T-cell (primary cell): Measurements from ENCODE around the gene ZPLD1. TPM values are rescaled to one million over a fixed set of nuclear protein-coding genes. Genes with fewer than 3 reads are reported as not detected.

Experiments used
- ATAC-seq, 4 experiments: fragments of 200-7000 bp in 3 of 4; fragments of 150-1000 bp in 1 of 4; cut with Tn5 transposase; replicated peaks in 1 of 4; 1 replicate in 3 of 4; 2 replicates in 1 of 4; pipeline ENCODE4 v1.10.0; 2021; ENCODE audit warnings: moderate library complexity in 3 of 4, mild to moderate bottlenecking in 2 of 4, moderate number of reproducible peaks in 1 of 4
- CTCF ChIA-PET, 2 donors: fragments of 300-600 bp; sonication (Branson Sonifier 250); formaldehyde crosslinking; loops; one replicate each; lab custom pipeline; 2022; ENCODE audit warnings: antibody characterized with exemption in 2 of 2; lab: Charles Lee
- POLR2A ChIA-PET, 2 donors: fragments of 300-600 bp; sonication (Branson Sonifier 250); formaldehyde crosslinking; loops; one replicate each; lab custom pipeline; 2022; ENCODE audit warnings: antibody characterized with exemption in 2 of 2; lab: Charles Lee
- DNase-seq, 35 experiments: peaks; one replicate each; pipeline versions ENCODE4 v3.0.0 to v3.0.0-alpha.2; 2013 to 2023
- H3K27ac ChIP-seq: one replicate; pipeline ENCODE4 v1.5.1; 2013; ENCODE audit warnings: low read length
- H3K27me3 ChIP-seq, 2 experiments: replicated peaks in 1 of 2; 1 replicate in 1 of 2; 2 replicates in 1 of 2; pipeline versions ENCODE4 v1.6.1 to v1.7.0; 2013; ENCODE audit warnings: low read length in 1 of 2, mixed read lengths in 1 of 2; ENCODE audit not compliant: control insufficient read depth in 2 of 2, insufficient read depth in 2 of 2; ENCODE audit errors: extremely low read depth in 1 of 2
- H3K36me3 ChIP-seq, 2 donors: 1 replicate in 1 of 2; 2 replicates in 1 of 2; pipeline versions ENCODE4 v1.6.1 to v1.7.0; 2013; ENCODE audit warnings: low read length in 1 of 2; ENCODE audit not compliant: control insufficient read depth in 2 of 2, insufficient read depth in 1 of 2; ENCODE audit errors: extremely low read depth in 1 of 2
- H3K4me1 ChIP-seq, 2 experiments: 1 replicate in 1 of 2; 2 replicates in 1 of 2; pipeline versions ENCODE4 v1.6.1 to v1.7.0; 2013; ENCODE audit warnings: low read length in 2 of 2, mixed read lengths in 1 of 2; ENCODE audit not compliant: insufficient read depth in 2 of 2, control insufficient read depth in 1 of 2; ENCODE audit errors: extremely low read depth in 1 of 2
- H3K4me3 ChIP-seq, 2 donors: 1 replicate in 1 of 2; 2 replicates in 1 of 2; pipeline versions ENCODE4 v1.5.1 to v1.7.0; 2013; ENCODE audit warnings: mild to moderate bottlenecking in 2 of 2, low read length in 1 of 2, moderate library complexity in 1 of 2; ENCODE audit not compliant: control insufficient read depth in 1 of 2; ENCODE audit errors: extremely low read depth in 1 of 2
- H3K9me3 ChIP-seq: 2 replicates; pipeline ENCODE4 v1.7.0; 2013
- H3K27ac Mint-ChIP-seq, 2 donors: one replicate each; pipeline ENCODE4 v1.8.0; 2020 to 2021; ENCODE audit warnings: mild to moderate bottlenecking in 2 of 2, mixed read lengths in 2 of 2
- H3K27me3 Mint-ChIP-seq, 2 donors: one replicate each; pipeline ENCODE4 v1.8.0; 2021 to 2022; ENCODE audit warnings: mixed read lengths in 2 of 2
- H3K36me3 Mint-ChIP-seq: one replicate; pipeline ENCODE4 v1.8.0; 2021; ENCODE audit warnings: mixed read lengths
- H3K4me1 Mint-ChIP-seq, 3 donors: one replicate each; pipeline ENCODE4 v1.8.0; 2020 to 2022; ENCODE audit warnings: mixed read lengths in 3 of 3, mild to moderate bottlenecking in 1 of 3
- H3K4me3 Mint-ChIP-seq, 3 donors: one replicate each; pipeline ENCODE4 v1.8.0; 2020 to 2022; ENCODE audit warnings: mild to moderate bottlenecking in 3 of 3, mixed read lengths in 3 of 3, moderate library complexity in 3 of 3
- H3K9me3 Mint-ChIP-seq, 3 donors: one replicate each; pipeline ENCODE4 v1.8.0; 2020 to 2022; ENCODE audit warnings: mixed read lengths in 3 of 3
- WGBS: methylation state at CpG from one replicate; pipeline ENCODE4 v1.1.5; 2013; ENCODE audit warnings: missing lambda C conversion rate; ENCODE audit not compliant: insufficient coverage; 5-methylcytosine and 5-hydroxymethylcytosine counted together
- total RNA-seq, 35 experiments: library from RNA in 6 of 35; stranded (reverse) in 6 of 35; fragments of 120-200 nt in 1 of 35; gene quantifications; one replicate each; pipeline versions ENCODE4 v1.2.1 to v1.2.4 and lab custom pipeline; 2013 to 2026

Gene ZPLD1
- total RNA-seq, 5 donors from 2014 or later (not counting 1 experiment from before 2014, with no cell fraction given): not detected

DNA sequence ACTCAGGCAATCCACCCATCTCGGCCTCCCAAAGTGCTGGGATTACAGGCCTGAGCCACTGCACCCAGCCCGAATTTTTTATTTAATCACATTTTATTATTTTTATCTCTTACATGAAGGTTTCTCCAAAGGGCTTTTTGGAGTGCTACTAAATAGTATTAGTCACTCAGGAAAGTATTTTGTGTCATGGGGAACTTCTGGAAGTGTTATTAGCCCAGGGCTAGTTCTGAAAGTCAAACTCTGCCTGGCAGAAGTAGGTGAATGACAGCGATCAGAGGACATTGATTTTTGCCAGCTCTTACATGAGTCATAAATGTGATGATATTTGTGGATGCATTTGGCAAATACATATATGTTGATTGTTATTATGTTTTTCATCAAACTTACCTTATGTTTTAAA, 48.7 kb downstream of the ZPLD1 start:
- Mint-ChIP-seq H3K27me3 (peaks cover 0 to 4% of the 10 kb centered on the region in 2 donors), H3K9me3 (no peaks in the 10 kb centered on the region), H3K4me3 (no peak overlapping the region), H3K27ac (no peak overlapping the region), H3K36me3 (no peaks in the 10 kb centered on the region), H3K4me1 (no peaks in the 10 kb centered on the region)
- Histone ChIP-seq H3K9me3 (no peaks in the 10 kb centered on the region), H3K4me3 (no peak overlapping the region), H3K27me3 (peaks cover 0 to 2% of the 10 kb centered on the region in 2 experiments), H3K36me3 (no peaks in the 10 kb centered on the region), H3K27ac (no peak overlapping the region), H3K4me1 (no peaks in the 10 kb centered on the region)
- ATAC-seq (no peak), DNase-seq (no peak)
- CTCF ChIA-PET: no interaction called here
- WGBS: no CpG with 5 or more reads among the region's 3 CpGs
- POLR2A ChIA-PET: interaction anchor here in 1 of 2 donors (0.7 kb wide), 1 partner anchor 69 kb away, joined by 4 read pairs; no protein-coding TSS in a partner anchor

DNA sequence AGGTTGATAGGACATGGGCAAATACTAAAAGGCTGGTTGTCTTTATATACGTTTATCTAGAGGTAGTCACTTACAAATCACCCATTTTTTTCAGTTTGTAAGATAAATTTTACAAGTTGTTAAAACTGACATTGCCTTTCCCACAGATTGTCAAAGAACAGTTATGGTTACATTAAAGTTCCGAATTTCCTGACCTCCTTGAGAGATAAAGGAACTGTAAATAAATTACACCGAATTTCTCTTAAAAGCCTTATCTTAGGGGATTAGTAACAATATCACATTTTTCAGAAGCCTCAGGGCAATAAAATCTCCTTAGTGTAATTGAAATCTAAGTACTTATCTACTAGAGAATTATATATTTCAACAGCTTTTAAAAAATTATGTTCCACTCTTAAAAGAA, 49.5 kb downstream of the ZPLD1 start:
- H3K36me3 Mint-ChIP-seq: no peaks in the 10 kb centered on the region
- WGBS: no CpG with 5 or more reads among the region's 3 CpGs
- CTCF ChIA-PET: interaction anchor here in 1 of 2 donors (0.6 kb wide), 1 partner anchor 309 kb away, joined by 3 read pairs; no protein-coding TSS in a partner anchor

DNA sequence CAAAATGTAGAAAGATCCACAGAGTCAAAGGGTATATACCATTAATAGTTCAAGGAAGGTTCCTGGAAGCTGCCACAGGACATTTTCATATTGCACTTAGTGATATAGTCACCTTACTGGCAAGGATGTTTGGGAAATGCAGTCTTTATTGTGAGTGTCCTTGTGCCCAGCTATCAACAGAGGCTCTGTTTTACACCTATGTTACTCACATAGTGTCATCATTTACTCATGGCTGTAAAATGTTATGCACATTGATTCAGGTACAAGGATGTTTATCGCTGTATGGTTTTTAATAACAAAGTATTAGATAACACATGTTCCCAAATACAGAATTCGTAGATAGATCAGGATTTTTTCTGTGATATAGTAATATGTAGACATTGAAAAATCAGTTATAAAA, 50.9 kb downstream of the ZPLD1 start:
- H3K27ac Mint-ChIP-seq: no peak overlapping the region
- WGBS: no CpG with 5 or more reads among the region's 2 CpGs
- ChIA-PET POLR2A (interaction anchor here in 1 of 2 donors (0.5 kb wide), 1 partner anchor 272 kb away, joined by 4 read pairs; no protein-coding TSS in a partner anchor), CTCF (no interaction called here)
- Histone ChIP-seq H3K27ac (no peak overlapping the region), H3K4me1 (no peaks in the 10 kb centered on the region), H3K36me3 (no peaks in the 10 kb centered on the region), H3K4me3 (no peak overlapping the region), H3K27me3 (peaks cover 0 to 2% of the 10 kb centered on the region in 2 experiments), H3K9me3 (no peaks in the 10 kb centered on the region)
- ATAC-seq (no peak), DNase-seq (no peak)
- H3K4me1 Mint-ChIP-seq: no peaks in the 10 kb centered on the region
- H3K36me3 Mint-ChIP-seq: no peaks in the 10 kb centered on the region
- no peaks in the 10 kb centered on the region for H3K9me3 Mint-ChIP-seq
- H3K27me3 Mint-ChIP-seq: no peaks in the 10 kb centered on the region
- no peak overlapping the region for H3K4me3 Mint-ChIP-seq

More for the DNA sequence above, 49.5 kb downstream of the ZPLD1 start:
- no peaks in the 10 kb centered on the region for H3K36me3 ChIP-seq
- no peak overlapping the region for H3K27ac Mint-ChIP-seq
- H3K9me3 ChIP-seq: no peaks in the 10 kb centered on the region
- H3K9me3 Mint-ChIP-seq: no peaks in the 10 kb centered on the region
- POLR2A ChIA-PET: no interaction called here
- H3K4me3 ChIP-seq: no peak overlapping the region
- no peak for ATAC-seq
- H3K27me3 ChIP-seq: peaks cover 0 to 2% of the 10 kb centered on the region in 2 experiments
- H3K4me1 ChIP-seq: no peaks in the 10 kb centered on the region
- H3K4me3 Mint-ChIP-seq: no peak overlapping the region
- DNase-seq: no peak
- H3K27me3 Mint-ChIP-seq: peaks cover 0 to 4% of the 10 kb centered on the region in 2 donors
- H3K4me1 Mint-ChIP-seq: no peaks in the 10 kb centered on the region
- no peak overlapping the region for H3K27ac ChIP-seq

DNA sequence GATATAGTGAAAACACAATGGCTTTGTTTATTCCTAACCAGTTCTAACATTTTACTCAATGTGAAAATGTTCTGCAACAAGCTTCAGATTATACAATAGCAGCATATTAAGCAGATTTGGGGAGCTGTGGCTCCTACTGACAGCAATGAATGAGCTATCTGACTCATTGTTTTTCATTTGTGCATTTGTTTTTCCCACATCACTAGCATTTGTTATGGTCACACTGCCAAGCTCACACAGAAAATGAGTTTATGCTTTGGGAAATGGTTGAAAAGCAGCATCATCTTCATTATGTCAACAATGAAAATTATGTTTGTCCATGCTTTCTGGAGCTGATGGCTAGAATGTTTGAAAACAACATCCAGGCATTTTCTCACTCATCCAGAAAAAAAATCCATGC, 53.5 kb downstream of the ZPLD1 start:
- Mint-ChIP-seq H3K9me3 (no peaks in the 10 kb centered on the region), H3K4me1 (no peaks in the 10 kb centered on the region), H3K27ac (no peak overlapping the region), H3K36me3 (no peaks in the 10 kb centered on the region), H3K4me3 (no peak overlapping the region), H3K27me3 (peaks cover 0 to 4% of the 10 kb centered on the region in 2 donors)
- DNase-seq (no peak), ATAC-seq (no peak)
- ChIA-PET POLR2A (no interaction called here), CTCF (no interaction called here)
- no peak overlapping the region for H3K4me3 ChIP-seq
- H3K4me1 ChIP-seq: no peaks in the 10 kb centered on the region
- H3K27me3 ChIP-seq: peaks cover 0 to 2% of the 10 kb centered on the region in 2 experiments
- H3K36me3 ChIP-seq: no peaks in the 10 kb centered on the region
- H3K9me3 ChIP-seq: no peaks in the 10 kb centered on the region
- H3K27ac ChIP-seq: no peak overlapping the region

DNA sequence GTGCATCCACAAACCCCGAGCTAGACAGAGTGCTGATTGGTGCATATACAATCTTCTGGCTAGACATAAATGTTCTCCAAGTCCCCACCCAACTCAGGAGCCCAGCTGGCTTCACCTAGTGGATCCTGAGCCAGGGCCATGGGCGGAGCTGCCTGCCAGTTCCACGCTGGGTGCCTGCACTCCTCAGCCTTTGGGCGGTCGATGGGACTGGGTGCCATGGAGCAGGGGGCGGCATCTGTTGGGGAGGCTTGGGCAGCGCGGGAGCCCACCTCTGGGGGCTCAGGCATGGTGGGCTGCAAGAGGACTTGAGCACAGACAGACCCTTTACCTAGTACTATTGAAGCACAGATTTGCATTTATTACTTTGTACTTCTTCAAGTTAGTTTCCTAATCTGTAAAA, 57.5 kb downstream of the ZPLD1 start:
- no peak overlapping the region for H3K27ac Mint-ChIP-seq
- POLR2A ChIA-PET: no interaction called here
- CTCF ChIA-PET: no interaction called here

DNA sequence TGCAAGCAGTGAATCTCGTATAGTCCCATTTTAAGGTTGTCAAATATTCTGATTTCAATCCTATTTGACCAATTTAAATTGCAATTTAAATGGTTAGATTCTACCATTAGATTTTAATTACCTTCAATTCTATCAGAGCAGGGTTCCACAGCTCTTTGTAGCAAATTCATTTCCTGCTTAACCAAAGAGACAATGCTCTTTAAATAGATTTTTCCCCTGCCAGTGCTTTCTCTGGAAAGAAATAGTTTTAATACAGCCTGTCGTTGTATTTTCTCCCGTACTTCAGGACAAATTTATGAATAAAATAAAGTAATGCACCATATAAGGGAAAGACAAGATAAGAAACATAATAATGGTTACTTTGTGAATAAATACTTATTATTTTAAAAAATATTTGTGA, 62.8 kb downstream of the ZPLD1 start:
- Histone ChIP-seq H3K4me1 (no peaks in the 10 kb centered on the region), H3K4me3 (no peak overlapping the region), H3K9me3 (no peaks in the 10 kb centered on the region), H3K36me3 (no peaks in the 10 kb centered on the region), H3K27me3 (no peaks in the 10 kb centered on the region), H3K27ac (no peak overlapping the region)
- Mint-ChIP-seq H3K4me3 (no peak overlapping the region), H3K27ac (no peak overlapping the region), H3K9me3 (no peaks in the 10 kb centered on the region), H3K27me3 (peaks cover 0 to 4% of the 10 kb centered on the region in 2 donors), H3K36me3 (no peaks in the 10 kb centered on the region), H3K4me1 (no peaks in the 10 kb centered on the region)
- no CpG with 5 or more reads among the region's 3 CpGs for WGBS
- no peak for DNase-seq
- ChIA-PET POLR2A (no interaction called here), CTCF (no interaction called here)
- ATAC-seq: no peak

More for the DNA sequence above, 57.5 kb downstream of the ZPLD1 start:
- Mint-ChIP-seq H3K27me3 (peaks cover 0 to 4% of the 10 kb centered on the region in 2 donors), H3K9me3 (no peaks in the 10 kb centered on the region), H3K4me1 (no peaks in the 10 kb centered on the region), H3K4me3 (no peak overlapping the region), H3K36me3 (no peaks in the 10 kb centered on the region)
- H3K4me3 ChIP-seq: no peak overlapping the region
- WGBS: 79% methylated on average over 8 of the region's 8 CpGs
- no peaks in the 10 kb centered on the region for H3K9me3 ChIP-seq
- DNase-seq (no peak), ATAC-seq (no peak)
- H3K27ac ChIP-seq: no peak overlapping the region
- no peaks in the 10 kb centered on the region for H3K4me1 ChIP-seq
- H3K36me3 ChIP-seq: no peaks in the 10 kb centered on the region
- no peaks in the 10 kb centered on the region for H3K27me3 ChIP-seq

DNA sequence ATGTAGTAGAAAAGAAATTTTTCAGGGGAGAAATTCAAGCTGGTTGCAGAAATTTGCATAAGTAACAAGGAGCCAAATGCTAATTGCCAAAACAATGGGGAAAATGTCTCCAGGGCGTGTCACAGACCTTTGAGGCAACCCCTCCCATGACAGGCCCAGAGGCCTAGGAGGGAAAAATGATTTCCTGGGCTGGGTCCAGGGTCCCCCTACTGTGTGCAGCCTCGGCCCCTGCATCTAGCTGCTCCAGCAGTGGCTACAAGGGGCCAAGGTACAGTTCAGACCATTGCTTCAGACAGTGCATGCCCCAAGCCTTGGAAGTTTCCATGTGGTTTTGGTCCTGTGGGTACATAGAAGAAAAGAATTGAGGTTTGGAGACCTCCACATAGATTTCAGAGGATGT, 70.7 kb downstream of the ZPLD1 start:
- no peak for ATAC-seq
- no peaks in the 10 kb centered on the region for H3K36me3 ChIP-seq
- 64% methylated on average over 2 of the region's 2 CpGs for WGBS

More for the DNA sequence above, 70.7 kb downstream of the ZPLD1 start:
- H3K36me3 Mint-ChIP-seq: no peaks in the 10 kb centered on the region
- no peaks in the 10 kb centered on the region for H3K9me3 ChIP-seq
- no peak for DNase-seq
- CTCF ChIA-PET: no interaction called here
- no peak overlapping the region for H3K4me3 ChIP-seq
- no peak overlapping the region for H3K27ac Mint-ChIP-seq
- H3K27ac ChIP-seq: no peak overlapping the region
- no peaks in the 10 kb centered on the region for H3K4me1 ChIP-seq
- H3K4me1 Mint-ChIP-seq: no peaks in the 10 kb centered on the region
- H3K9me3 Mint-ChIP-seq: peaks cover 2 to 4% (median 3%) of the 10 kb centered on the region in 3 donors
- peaks cover 2 to 9% of the 10 kb centered on the region in 2 donors for H3K27me3 Mint-ChIP-seq
- no peaks in the 10 kb centered on the region for H3K27me3 ChIP-seq
- no peak overlapping the region for H3K4me3 Mint-ChIP-seq
- POLR2A ChIA-PET: no interaction called here
